ENCODE results near the gene ZNF771. TPM values are rescaled to one million over a fixed set of nuclear protein-coding genes. Genes with fewer than 3 reads are reported as not detected.
A peak's percentile ranks its signal among the peaks of the same experiment; 100 is the strongest.

Gene ZNF771
- total and polyA plus RNA-seq, 9 of the 15 experiments (the other 6 are each of a cell fraction or from before 2014, with no cell fraction given), result 1.5 to 12.6 (median 4.4) TPM

GRCh38 chr16:30377812-30378235 is 29.6 kb upstream of the ZNF771 start (continued):
- TF ChIP-seq CHAMP1 (IDR thresholded peaks at IDR 0.05) (no peak), ZFX (CRISPR knock-in tag; IDR thresholded peaks at IDR 0.05) (peak; percentile 97), POLR2G (IDR thresholded peaks at IDR 0.05; ENCODE audit: low read depth, low read length) (peak; percentile 88), ELF1 (tag; IDR thresholded peaks at IDR 0.05) (peak; percentile 77), CREM (IDR thresholded peaks at IDR 0.05; ENCODE audit: low read depth) (peak; percentile 95), TRIM28 (IDR thresholded peaks at IDR 0.05) (peak; percentile 69), TGIF2 (CRISPR knock-in tag; IDR thresholded peaks at IDR 0.05) (no peak), BRD4 (IDR thresholded peaks at IDR 0.05) (peak; percentile 91), ATF3 (IDR thresholded peaks at IDR 0.05) (0 out of 2 replicates have a peak, but pooled peaks have one; percentile 30), ATF3 (CRISPR knock-in tag; conservative IDR thresholded peaks at IDR 0.05) (no peak; the same call in 1 of the 2 replicates), BACH1 (tag; IDR thresholded peaks at IDR 0.05) (peak; percentile 52; the same call in 1 of the 2 replicates), POLR2H (tag; IDR thresholded peaks at IDR 0.05; ENCODE audit: low read depth) (peak; percentile 90), ZBTB12 (CRISPR knock-in tag; IDR thresholded peaks at IDR 0.05) (peak; percentile 75), SRSF3 (IDR thresholded peaks at IDR 0.05; ENCODE audit: insufficient read depth, low read length) (no peak), SPI1 (IDR thresholded peaks at IDR 0.05; ENCODE audit: borderline replicate concordance, low read depth, low read length) (0 out of 2 replicates have a peak, but pooled peaks have one; percentile 30), EGR1 (conservative IDR thresholded peaks at IDR 0.05) (peak; percentile 98), GMEB1 (CRISPR knock-in tag; IDR thresholded peaks at IDR 0.05) (peak; percentile 96), ZNF175 (CRISPR knock-in tag; IDR thresholded peaks at IDR 0.05; ENCODE audit: low read depth) (peak; percentile 67; the same call in 1 of the 2 replicates), MNT (conservative IDR thresholded peaks at IDR 0.05) (peak; percentile 62 to 70; a peak in 1 of 4 replicates), TAF7 (tag; IDR thresholded peaks at IDR 0.05) (peak; percentile 65), PHF8 (IDR thresholded peaks at IDR 0.05; ENCODE audit: borderline replicate concordance, low read length) (peak; percentile 72; the same call in 1 of the 2 replicates), SUPT5H (IDR thresholded peaks at IDR 0.05) (peak; percentile 56)

Measured in K562 (cell line).